22Rv1 (cell line): Measurements from ENCODE around the gene PPP1R2.

ENCODE experiments used
- ZFX ChIP-seq: fragments of 450-650 bp; IDR thresholded peaks from 2 replicates; pipeline ENCODE4 v1.6.1; 2017; ENCODE audit warnings: antibody characterized with exemption, borderline replicate concordance
- TF ChIP-seq, protein P1 (sequence below): fragments of 450-650 bp; IDR thresholded peaks from 2 replicates; pipeline ENCODE4 v1.5.1; 2017; ENCODE audit warnings: mild to moderate bottlenecking

DNA sequence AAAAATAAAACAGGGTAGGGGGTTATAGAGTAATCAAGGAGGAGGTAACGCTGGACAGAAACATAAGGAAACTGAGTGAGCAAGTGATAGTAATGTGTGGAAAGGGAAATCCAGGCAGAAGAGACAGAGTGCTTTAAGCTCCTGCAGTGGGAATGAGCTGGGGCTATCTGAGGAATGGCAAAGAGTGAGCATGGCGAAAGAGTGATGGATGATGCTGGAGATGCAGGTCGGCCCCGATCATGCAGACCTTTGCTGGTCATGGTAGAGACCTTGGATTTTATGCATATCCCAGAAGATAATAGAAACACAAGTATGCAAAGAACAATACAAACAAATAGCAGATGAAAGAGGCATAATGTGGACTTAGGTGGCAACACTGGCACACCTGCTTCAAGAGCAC lies 74.3 kb downstream of the PPP1R2 start:
- TF ChIP-seq, protein P1, sequence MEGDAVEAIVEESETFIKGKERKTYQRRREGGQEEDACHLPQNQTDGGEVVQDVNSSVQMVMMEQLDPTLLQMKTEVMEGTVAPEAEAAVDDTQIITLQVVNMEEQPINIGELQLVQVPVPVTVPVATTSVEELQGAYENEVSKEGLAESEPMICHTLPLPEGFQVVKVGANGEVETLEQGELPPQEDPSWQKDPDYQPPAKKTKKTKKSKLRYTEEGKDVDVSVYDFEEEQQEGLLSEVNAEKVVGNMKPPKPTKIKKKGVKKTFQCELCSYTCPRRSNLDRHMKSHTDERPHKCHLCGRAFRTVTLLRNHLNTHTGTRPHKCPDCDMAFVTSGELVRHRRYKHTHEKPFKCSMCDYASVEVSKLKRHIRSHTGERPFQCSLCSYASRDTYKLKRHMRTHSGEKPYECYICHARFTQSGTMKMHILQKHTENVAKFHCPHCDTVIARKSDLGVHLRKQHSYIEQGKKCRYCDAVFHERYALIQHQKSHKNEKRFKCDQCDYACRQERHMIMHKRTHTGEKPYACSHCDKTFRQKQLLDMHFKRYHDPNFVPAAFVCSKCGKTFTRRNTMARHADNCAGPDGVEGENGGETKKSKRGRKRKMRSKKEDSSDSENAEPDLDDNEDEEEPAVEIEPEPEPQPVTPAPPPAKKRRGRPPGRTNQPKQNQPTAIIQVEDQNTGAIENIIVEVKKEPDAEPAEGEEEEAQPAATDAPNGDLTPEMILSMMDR, result no peak
- TF ChIP-seq ZFX, result no peak
